GM20000 (cell line): ENCODE data around the gene COL5A3.
"Not testable (repeated sequence)": the region's sequence is repeated elsewhere in the genome, so short reads cannot be mapped to it uniquely, and the experiment has no call there.

Source experiments
- DNase-seq: peaks from one replicate; pipeline ENCODE4 v3.0.0; 2012; ENCODE audit warnings: low spot score
- TF ChIP-seq, protein P1 (sequence below): IDR thresholded peaks from 2 replicates; pipeline ENCODE4 v1.5.1; 2012; ENCODE audit warnings: mild to moderate bottlenecking, control low read depth; ENCODE audit errors: extremely low read depth, missing control alignments

The COL5A3 gene

DNA sequence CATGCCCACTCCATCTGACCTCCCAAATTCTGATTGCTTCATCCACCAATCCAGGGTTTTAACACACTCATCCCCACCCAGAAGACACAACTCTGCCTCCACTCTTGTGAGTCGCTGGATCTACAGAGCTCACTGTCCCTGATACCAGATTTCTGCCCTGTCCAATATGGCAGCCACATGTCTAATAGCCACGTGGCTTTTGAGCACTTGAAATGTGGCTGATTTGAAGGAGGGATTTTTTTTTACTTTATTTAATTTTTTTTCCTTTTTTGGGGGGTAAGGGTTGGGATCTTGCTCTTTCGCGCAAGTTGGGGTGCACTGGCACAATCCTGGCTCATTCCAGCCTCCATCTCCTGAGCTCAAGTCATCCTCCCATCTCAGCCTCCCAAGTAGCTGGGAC, 49.2 kb downstream of the COL5A3 start:
- no peak for DNase-seq
- TF ChIP-seq, protein P1, sequence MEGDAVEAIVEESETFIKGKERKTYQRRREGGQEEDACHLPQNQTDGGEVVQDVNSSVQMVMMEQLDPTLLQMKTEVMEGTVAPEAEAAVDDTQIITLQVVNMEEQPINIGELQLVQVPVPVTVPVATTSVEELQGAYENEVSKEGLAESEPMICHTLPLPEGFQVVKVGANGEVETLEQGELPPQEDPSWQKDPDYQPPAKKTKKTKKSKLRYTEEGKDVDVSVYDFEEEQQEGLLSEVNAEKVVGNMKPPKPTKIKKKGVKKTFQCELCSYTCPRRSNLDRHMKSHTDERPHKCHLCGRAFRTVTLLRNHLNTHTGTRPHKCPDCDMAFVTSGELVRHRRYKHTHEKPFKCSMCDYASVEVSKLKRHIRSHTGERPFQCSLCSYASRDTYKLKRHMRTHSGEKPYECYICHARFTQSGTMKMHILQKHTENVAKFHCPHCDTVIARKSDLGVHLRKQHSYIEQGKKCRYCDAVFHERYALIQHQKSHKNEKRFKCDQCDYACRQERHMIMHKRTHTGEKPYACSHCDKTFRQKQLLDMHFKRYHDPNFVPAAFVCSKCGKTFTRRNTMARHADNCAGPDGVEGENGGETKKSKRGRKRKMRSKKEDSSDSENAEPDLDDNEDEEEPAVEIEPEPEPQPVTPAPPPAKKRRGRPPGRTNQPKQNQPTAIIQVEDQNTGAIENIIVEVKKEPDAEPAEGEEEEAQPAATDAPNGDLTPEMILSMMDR: no peak

- DNase-seq: no peak
- TF ChIP-seq, protein P1: no peak
These were observed 51.9 kb downstream of the COL5A3 start for GRCh38 chr19:9958379-9958821.

DNA sequence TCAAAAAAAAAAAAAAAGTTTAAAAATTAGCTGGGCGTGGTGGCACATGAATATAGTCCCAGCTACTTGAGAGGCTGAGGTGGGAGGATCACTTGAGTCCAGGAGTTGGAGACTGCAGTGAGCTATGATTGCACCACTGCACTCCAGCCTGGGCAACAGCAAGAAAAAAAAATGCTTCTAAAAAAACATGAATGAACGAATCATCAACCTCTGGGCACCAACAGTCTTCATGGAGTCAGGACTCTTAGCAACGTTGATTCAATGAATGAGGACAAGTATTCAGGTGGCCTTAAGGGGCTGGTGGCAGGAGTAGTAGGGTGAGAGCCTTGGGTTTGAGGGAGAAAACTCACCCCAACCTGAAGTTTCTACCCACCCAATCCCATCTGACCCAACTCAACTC, 53.3 kb downstream of the COL5A3 start:
- TF ChIP-seq, protein P1: no peak
- DNase-seq: no peak

GRCh38 chr19:9953802-9954542, 56.3 kb downstream of the COL5A3 start:
- DNase-seq: no peak
- TF ChIP-seq, protein P1: no peak

DNA sequence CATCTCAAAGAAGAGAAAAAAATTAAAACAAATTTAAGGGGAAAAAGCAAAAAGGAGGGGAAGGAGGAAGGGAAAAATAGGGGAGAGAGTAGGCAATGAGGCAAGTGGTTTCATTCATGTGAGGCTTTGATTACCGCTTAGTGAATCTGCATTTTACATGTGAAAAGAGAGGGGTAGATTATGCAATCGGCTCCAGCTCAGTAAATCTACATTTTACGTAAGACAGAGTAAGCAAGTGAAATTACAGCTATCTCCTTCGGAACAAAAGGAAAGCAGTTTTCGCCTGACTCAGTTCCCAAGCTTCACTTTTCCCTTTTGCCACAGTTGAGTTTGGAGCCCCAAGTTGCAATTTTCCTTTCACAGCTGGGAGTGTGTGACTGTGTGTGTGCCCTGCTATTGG, 58.0 kb downstream of the COL5A3 start:
- TF ChIP-seq, protein P1: no peak
- DNase-seq: no peak

- TF ChIP-seq, protein P1: no peak
- no peak for DNase-seq
These were observed 62.9 kb downstream of the COL5A3 start for GRCh38 chr19:9947441-9947840.

DNA sequence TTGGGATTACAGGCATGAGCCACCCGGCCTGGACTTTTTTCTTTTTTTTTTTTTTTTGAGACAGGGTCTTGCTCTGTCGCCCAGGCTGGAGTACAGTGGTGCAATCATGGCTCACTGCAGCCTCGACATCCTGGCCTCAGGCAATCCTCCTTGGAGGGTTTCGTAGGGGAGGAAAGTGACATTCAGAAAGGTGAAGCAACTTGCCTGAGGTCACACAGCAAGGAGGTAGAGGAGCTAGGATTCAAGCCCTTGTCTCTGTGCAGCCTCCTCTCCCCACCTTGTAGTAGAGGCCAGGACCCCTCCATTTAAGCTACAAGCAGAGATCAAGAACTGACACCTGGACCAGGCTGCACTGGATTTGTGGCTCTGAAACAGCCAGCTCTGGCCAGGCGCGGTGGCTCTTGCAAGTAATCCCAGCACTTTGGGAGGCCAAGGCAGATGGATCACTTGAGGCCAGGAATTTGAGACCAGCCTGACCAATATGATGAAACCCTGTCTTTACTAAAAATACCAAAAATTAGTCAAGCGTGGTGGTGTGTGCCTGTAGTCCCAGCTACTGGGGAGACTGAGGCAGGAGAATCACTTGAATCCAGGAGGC, 63.7 kb downstream of the COL5A3 start:
- not testable (repeated sequence) for DNase-seq
